Stromal cell of bone marrow (primary cell): ENCODE results near the gene NLGN3.

Source experiments
- DNase-seq: peaks from one replicate; pipeline ENCODE4 v3.0.0-alpha.2; 2012; ENCODE audit warnings: low read depth

Gene NLGN3

DNA sequence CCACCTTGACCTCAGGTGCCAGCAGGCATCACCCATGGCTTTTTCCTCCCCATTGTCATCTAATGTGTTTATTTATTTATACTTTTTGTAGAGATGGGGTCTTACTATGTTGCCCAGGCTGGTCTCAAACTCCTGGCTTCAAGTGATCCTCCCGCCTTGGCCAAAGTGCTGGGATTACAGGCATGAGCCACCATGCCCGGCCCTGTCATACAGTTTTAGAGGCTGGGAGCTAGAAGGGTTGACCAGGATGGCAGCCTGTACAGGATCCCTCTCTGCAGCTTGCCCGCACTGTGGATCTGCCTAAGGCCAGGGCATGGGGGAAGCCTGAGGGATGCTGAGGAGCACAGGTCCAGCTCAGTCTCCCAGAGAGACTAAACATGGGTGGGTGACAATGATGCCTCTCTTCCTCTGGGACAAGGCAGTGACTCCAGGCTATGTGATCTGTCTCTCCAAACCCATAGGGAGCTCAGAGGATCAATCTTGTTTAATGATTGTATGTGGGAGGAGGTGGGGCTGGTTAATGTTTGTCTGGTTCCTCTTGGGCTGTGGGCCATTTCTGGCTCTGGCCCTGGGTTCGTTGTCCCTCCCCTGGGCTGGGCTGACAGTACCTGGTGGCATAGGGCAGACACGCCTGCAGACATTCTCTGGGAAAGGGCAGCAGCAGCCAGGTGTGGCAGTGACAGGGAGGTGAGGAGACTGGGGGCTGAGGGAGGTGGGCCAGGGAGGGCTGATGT is 70.1 kb downstream of the NLGN3 start:
- no peak for DNase-seq

GRCh38 chrX:71215338-71215912 is 70.8 kb downstream of the NLGN3 start:
- no peak for DNase-seq

- DNase-seq, result no peak
Measured at GRCh38 chrX:71216485-71216884, 71.8 kb downstream of the NLGN3 start.

- DNase-seq, result no peak
Measured at GRCh38 chrX:71217298-71217697, 72.7 kb downstream of the NLGN3 start.
